GM19463 (cell line): ENCODE results near the gene SRSF5.
A peak's percentile ranks its signal among the peaks of the same experiment; 100 is the strongest.
"Not testable (repeated sequence)": the region's sequence is repeated elsewhere in the genome, so short reads cannot be mapped to it uniquely, and the experiment has no call there.

ENCODE experiments used
- ATAC-seq: cut with Tn5 transposase; IDR thresholded peaks from one replicate; pipeline ENCODE4 v1.9.1; 2021; ENCODE audit warnings: mild to moderate bottlenecking, moderate library complexity; ENCODE audit not compliant: unreplicated experiment

SRSF5 gene

GRCh38 chr14:69766984-69767368 is at the start of gene SRSF5:
TSS of gene SRSF5 (plus strand) at chr14:69767142. CDS start at chr14:69768157, 1,015 bp downstream.
- peak; percentile 79 for ATAC-seq

GRCh38 chr14:69718614-69719013 is 48.3 kb upstream of the SRSF5 start:
- not testable (repeated sequence) for ATAC-seq

- no peak for ATAC-seq
Observed at GRCh38 chr14:69719501-69719951, 47.4 kb upstream of the SRSF5 start.

- ATAC-seq: no peak
Observed at GRCh38 chr14:69720912-69721311, 46.0 kb upstream of the SRSF5 start.

GRCh38 chr14:69726761-69727511 is 40.0 kb upstream of the SRSF5 start:
- ATAC-seq: peak; percentile 96

- no peak for ATAC-seq
Observed at GRCh38 chr14:69727860-69728259, 39.1 kb upstream of the SRSF5 start.

- not testable (repeated sequence) for ATAC-seq
Observed at GRCh38 chr14:69731919-69732598, 34.9 kb upstream of the SRSF5 start.

GRCh38 chr14:69736405-69736804 is 30.5 kb upstream of the SRSF5 start:
- not testable (repeated sequence) for ATAC-seq

GRCh38 chr14:69741055-69741454 is 25.9 kb upstream of the SRSF5 start:
- no peak for ATAC-seq

- peak; percentile 75 for ATAC-seq
Observed at GRCh38 chr14:69749956-69750355, 17.0 kb upstream of the SRSF5 start.

- no peak for ATAC-seq
Observed at GRCh38 chr14:69750495-69750894, 16.4 kb upstream of the SRSF5 start.

- no peak for ATAC-seq
Observed at GRCh38 chr14:69752773-69753172, 14.2 kb upstream of the SRSF5 start.

GRCh38 chr14:69753860-69754259 is 13.1 kb upstream of the SRSF5 start:
- no peak for ATAC-seq

- no peak for ATAC-seq
Observed at GRCh38 chr14:69754487-69754886, 12.5 kb upstream of the SRSF5 start.

- ATAC-seq: no peak
Observed at GRCh38 chr14:69755296-69755695, 11.6 kb upstream of the SRSF5 start.

- ATAC-seq: no peak
Observed at GRCh38 chr14:69755784-69756183, 11.2 kb upstream of the SRSF5 start.

- no peak for ATAC-seq
Observed at GRCh38 chr14:69756298-69756697, 10.6 kb upstream of the SRSF5 start.

GRCh38 chr14:69760810-69761209 is 6.1 kb upstream of the SRSF5 start:
- ATAC-seq: no peak

GRCh38 chr14:69763761-69764510 is 3.0 kb upstream of the SRSF5 start:
- no peak for ATAC-seq

- peak; percentile 62 for ATAC-seq
Observed at GRCh38 chr14:69767369-69767999, 542 bp downstream of the SRSF5 start.

- no peak for ATAC-seq
Observed at GRCh38 chr14:69768873-69769272, 1.9 kb downstream of the SRSF5 start.
